GM04504 (cell line): ENCODE results near the gene QPRT.
"Not testable (repeated sequence)": the region's sequence is repeated elsewhere in the genome, so short reads cannot be mapped to it uniquely, and the experiment has no call there.

ENCODE experiments used
- DNase-seq: peaks from one replicate; pipeline ENCODE4 v3.0.0-alpha.2; 2012; ENCODE audit warnings: low read depth

Gene QPRT

DNA sequence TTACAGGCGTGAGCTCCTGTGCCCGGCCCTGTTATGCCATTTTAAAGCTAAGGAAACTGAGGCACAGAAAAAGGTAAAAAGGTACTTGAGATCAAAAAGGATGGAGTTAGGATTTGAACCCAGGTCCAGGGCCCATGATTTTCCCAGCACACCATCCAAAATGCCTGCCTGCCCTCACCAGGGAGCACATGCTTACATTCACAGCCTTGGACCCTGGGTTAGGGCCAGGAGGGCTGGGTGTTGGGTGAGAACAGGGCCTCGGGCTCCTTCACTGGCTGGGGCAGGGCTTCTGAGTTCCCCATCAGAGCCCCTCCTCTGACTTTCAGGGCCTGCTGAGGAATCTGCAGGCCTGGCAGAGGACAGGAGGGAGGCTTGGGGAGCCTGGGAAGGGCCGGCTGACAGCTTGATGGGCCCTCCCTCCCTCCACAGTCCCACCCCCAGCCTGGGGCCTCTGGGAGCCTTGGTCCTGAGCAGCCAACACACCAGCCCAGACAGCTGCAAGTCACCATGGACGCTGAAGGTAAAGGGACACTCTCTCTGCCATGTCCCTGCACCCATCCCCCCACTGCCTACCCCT lies at the start of gene QPRT:
QPRT (plus strand) TSS at position 490 of the 577 bp plus-strand sequence; CDS start at position 508, 18 bp downstream.
- DNase-seq = no peak

DNA sequence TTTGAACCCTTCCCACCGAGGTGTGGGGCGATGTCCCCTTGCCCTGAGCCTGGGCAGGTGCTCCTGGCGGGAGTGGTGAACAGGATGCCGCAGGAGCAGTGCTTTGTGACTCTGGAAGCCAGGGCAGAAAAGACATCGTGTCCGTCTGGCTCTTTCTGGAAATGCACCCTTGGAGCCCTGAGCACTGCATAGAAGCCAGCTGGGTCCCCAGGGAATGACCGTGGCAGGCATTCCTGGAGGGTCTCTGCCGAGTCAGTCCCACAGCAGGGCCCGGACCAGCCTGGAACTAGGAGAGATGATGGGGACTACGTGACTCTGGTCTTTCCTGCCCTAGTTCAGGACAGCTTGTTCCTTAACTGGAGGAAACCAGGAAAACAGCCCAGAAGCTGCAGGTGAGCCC lies 49.7 kb upstream of the QPRT start:
- DNase-seq = not testable (repeated sequence)

DNA sequence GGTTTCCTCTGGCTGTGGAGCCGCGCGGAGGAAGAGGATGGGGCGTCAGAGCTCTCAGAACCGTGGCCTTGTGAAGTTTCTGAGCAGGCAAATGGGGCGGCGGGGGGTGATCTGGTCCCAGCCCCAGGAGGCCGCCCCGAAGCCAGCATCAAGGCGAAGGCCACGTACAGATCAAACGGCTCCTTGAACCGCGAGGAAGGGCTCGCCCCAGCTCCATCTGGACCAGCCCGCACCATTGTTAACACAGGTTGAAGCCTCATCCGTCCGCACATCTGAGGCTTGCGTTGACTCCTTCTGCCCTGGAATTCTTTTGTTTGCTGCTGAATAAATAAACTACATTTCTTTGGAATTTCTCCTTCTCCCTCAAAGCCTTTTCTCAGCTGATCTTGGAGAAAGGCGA lies 47.3 kb upstream of the QPRT start:
- not testable (repeated sequence) for DNase-seq

DNA sequence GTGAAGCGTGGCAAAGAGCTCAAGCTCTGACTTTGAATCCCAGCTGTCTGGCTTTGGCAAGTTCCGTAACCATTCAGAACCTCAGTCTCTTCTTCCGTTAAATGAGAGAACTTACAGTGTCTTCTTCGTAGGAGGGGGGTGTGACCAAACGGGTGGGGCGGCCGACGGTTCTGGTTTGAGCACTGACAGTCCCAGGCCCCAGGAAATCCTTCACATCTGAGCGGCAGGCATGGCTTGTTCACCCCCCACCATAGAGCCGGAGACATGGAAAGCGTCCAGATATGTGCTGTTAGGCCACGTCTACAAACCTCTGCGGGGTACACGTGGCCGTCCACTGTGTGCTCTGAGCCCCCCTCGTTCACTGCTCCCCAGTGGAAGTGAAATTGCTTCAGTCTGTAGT lies 43.1 kb upstream of the QPRT start:
- not testable (repeated sequence) for DNase-seq

DNA sequence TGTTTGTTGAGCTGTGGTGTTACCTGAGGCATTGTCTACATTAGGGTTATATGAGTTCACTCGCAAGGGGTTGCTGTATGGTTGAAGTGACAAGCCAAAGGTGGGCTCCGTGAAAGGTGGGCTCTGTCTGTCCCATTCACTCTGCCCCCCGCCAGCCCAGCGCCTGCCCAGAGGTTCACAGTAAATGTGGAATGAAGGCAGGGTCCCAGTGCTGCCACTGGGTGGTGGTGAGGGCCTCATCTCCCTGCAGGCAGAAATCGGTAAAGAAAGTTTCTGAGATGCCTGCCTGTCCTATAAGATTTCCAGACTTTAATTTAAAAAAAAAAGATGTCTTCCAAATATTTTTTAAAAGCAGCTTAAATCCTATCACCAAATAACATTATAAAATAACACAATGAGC lies 42.6 kb upstream of the QPRT start:
- DNase-seq = not testable (repeated sequence)

DNA sequence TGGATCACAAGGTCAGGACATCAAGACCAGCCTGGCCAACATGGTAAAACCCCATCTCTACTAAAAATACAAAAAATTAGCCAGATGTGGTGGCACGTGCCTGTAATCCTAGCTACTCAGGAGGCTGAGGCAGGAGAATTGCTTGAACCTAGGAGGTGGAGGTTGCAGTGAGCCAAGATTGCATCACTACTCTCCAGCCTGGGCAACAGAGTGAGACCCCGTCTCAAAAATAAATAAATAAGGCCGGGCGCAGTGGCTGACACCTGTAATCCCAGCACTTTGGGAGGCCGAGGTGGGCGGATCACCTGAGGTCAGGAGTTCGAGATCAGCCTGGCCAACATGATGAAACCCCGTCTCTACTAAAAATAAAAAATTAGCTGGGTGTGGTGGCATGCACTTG lies 40.2 kb upstream of the QPRT start:
- DNase-seq = not testable (repeated sequence)

DNA sequence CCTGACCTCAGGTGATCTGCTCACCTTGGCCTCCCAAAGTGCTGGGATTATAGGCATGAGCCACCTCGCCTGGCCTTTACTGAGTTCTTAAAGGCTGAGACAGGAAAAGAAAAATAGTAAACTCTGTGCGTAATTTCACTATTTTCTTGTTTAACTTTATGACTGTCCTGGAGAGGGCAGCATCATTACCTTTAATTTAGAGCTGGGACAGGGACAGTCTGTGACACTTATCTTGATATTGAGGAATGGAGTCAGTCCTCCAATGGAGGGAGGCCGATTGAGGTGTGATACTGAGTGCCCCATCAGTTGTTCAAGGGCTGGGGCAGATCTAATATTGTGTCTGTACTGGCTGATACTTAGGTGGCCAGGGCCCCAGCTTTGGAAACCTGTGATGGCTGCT lies 37.4 kb upstream of the QPRT start:
- DNase-seq = no peak

DNA sequence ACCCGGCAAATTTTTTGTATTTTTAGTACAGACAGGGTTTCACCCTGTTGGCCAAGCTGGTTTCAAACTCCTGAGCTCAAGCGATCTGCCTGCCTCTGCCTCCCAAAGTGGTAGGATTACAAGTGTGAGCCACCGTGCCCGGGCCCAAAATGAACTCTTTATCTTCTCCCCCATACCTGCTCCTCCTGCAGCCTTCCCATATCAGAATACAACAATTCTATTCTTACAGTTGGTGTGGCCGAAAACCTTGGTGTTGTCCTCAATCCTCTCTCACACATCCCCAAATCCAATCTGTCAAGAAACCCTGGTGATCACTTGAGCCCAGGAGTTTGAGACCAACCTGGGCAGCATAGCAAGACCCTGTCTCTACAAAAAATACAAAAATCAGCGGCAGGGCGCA lies 35.4 kb upstream of the QPRT start:
- DNase-seq = no peak

GRCh38 chr16:29644338-29644857 lies 34.6 kb upstream of the QPRT start:
- no peak for DNase-seq

DNA sequence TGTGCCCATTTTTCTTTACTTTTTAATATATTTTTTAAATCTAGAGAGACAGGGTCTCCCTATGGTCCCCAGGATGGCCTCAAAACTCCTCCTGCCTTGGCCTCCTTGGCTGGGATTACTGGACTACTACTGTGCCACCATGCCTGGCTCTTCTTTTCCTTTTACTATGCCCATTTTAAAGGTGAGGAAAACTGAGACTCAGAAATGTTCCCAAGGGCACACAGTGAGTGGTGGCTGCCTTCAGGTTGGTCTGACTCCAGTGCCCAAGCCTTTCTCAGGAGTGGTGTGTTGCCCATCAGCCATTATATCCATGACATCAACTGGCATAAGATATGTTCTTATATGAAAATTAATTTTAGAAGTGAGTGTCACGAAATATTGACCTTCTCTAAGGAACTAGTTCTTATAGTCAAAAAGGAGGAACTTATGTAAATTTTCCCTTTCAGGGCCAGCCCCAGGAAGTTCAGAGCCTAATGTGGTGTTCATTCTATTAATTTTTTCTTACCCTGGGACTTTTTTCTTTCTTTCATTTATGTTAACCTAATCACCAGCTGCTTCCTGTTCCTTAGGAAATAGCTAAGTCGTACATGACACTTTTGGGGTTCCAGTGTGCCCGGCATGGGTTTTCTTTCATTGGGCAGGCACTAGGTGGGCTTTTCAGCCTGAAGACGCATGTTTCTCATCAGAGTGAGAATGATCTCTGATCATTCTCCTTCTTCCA lies 33.8 kb upstream of the QPRT start:
- DNase-seq = no peak

DNA sequence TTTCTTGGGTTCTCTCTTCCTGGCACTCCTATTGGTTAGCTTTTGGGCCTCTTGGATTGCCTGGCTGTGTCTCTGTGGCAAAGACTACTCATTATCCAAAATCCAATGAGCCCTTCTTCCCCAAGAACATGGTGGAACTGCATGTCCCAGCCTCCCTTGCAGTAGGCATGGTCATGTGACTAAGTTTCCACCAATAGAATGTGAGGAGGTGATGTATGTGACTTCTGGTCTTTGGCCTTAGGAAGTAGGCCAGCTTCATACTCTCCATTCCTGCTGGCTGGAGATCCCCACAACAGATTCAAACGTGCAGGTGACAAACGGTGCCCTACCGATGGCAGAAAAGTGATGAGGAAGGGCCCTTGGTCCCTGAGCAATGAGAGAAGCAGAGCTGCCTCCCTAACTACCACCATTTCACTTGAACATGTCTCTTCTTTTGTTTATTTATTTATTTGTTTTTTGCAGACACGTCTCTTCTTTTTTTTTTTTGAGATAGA lies 33.2 kb upstream of the QPRT start:
- no peak for DNase-seq

DNA sequence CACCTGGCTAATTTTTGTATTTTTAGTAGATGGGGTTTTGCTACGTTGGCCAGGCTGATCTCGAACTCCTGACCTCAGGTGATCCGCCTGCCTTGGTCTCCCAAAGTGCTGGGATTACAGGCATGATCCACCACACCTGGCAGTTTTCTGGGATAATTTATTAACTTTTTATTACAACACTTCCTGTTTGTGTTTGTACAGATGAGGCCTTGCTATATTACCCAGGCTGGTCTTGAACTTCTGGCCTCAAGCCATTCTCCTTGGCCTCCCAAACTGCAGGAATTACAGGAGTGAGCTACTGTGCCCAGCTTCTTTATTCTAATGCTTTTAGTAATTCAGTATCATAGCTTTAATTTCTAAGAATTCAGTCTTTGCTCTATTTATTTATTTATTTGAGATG lies 32.0 kb upstream of the QPRT start:
- no peak for DNase-seq

DNA sequence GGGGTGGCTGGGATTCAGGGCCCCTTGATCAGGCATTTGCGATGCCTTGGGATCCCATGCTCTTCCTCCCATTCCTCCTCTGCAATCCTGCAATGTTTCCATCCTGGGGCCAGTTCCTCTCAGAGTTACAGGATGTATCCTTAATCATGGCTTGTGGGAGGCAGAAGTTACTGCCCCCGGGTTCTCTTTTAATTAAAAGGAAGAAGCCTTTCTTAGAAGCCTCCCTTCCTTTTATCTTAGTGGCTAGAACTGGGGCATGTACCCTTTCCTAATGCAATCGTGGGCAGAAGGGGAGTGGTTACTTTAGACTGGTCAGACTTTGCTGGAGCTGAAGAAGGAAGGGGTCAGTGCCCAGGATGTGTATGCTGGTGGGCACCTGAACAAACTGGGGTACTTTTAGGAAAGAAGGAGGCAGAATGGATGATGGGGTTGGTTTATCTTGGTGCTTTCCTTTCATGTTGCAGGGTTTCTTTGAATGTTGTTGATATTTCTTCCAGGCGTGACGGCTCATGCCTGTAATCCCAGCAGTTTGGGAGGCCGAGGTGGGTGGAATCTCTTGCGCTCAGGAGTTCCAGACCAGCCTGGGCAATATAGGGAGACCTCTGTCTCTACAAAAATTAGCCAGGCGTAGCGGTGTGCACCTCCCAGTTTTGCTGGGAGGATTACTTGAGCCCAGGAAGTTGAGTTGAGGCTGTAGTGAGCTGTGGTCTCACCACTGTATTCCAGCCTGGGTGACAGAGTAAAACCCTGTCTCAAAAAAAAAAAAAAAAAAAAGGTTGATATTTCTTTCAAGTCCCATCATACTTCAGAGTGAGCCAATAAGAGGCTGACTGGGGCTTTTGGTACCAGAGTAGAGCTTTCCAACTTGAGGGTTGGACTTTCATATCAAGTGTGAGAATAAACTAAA lies 29.1 kb upstream of the QPRT start:
- no peak for DNase-seq

GRCh38 chr16:29650771-29651170 lies 28.2 kb upstream of the QPRT start:
- DNase-seq = no peak

GRCh38 chr16:29651774-29652349 lies 27.1 kb upstream of the QPRT start:
- DNase-seq = no peak

- no peak for DNase-seq
Measured at GRCh38 chr16:29653471-29653870, 25.5 kb upstream of the QPRT start.

GRCh38 chr16:29653890-29654289 lies 25.1 kb upstream of the QPRT start:
- not testable (repeated sequence) for DNase-seq

DNA sequence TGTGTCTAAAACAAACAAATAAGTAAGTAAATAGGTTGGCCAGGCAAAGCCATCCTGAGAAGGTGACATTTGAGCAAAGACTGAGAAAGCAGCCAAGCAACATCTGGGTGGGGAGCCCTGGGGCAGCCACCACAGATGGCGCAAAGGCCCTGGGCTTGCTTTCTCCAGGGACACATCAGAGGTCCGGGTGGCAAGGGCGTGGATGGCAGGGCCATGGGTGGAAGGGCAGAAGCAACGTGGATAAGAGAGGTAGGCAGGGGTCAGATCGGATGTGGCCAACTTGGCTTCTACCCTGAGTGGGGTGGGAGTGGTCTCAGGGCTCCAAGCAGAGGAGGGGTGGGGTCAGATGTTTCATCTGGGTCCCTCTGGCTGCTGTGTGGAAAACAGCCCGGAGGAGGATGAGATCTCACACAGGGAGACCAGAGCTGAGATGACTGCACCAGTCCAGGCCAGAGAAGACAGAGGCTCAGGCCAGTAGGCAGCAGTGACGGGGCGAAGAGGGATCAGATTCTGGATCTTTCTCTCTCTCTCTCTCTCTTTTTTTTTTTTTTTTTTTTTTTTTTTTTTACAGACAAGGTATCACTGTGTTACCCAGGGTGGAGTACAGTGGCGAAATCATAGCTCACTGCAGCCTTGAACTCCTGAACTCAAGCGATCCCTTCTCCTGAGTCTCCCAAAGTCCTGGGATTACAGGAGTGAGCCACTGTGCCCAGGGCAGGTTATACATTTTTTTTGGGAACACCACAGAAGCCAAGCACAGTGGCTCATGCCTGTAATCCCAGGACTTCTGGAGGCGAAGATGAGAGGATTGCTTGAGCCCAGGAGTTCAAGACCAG lies 22.1 kb upstream of the QPRT start:
- DNase-seq = no peak

DNA sequence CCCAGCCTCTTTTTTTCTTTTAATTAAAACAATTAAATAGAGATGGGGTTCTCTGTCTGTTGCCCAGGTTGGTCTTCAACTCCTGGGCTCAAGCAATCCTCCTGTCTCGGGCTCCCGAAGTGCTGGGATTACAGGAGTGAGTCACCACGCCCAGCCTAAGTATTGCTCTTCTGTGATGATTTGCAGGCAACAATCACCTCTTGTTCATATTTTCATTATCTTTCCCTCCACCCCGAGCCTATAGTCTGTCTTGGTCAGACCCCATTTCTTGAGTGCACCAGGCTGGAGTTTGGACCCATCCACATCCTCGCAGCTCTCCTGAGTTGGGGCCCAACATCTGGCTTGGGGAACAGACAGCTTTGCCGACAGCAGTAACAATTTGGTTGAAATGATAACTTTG lies 20.3 kb upstream of the QPRT start:
- DNase-seq = no peak

GRCh38 chr16:29662000-29662728 lies 16.8 kb upstream of the QPRT start:
- DNase-seq = no peak

DNA sequence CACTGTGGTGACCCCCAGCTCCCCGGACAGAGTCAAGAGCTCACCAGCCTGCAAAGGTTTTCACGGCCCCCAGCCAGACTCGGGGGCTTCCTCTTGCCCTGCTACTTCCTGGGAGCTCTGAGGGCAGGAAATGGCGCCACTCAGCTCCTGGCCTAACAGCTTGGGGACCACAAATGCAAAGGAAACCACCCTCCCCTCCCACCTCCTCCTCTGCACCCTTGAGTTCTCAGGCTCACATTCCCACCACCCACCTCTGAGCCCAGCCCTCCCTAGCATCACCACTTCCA lies 16.3 kb upstream of the QPRT start:
- DNase-seq = no peak
